Colon (tissue), 2 donors: Measurements from ENCODE around the gene LTBP1.

Experiments
- FAIRE-seq: peaks from 2 replicates; lab custom pipeline; 2012; peaks lifted over from hg19 to GRCh38; lab: Jason Lieb, UNC
- donor health status: control.
- donor health status: control.

Gene LTBP1

GRCh38 chr2:33202641-33203522 is 256.1 kb downstream of the LTBP1 start:
- no peak for FAIRE-seq

DNA sequence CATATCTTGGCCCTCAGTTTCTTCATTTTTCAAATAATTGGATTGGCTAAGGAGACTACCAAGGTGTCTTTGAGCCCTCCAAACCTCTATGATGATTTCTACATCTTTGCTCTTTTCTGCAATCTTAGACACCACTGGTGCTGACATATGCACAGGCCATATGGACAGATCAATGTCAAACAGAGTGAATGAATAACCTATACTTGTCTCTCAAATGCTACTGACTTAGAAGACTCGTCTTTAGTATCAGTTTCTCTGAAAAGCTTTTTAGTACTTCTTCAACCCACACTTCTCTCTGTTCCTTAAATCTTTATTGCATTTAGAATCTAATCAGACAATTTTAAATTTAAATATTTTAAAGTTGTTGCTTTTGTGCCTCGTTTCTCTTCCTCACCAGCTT is 258.2 kb downstream of the LTBP1 start:
- no peak for FAIRE-seq

- FAIRE-seq: no peak
These were observed 259.1 kb downstream of the LTBP1 start for GRCh38 chr2:33205693-33206434.

DNA sequence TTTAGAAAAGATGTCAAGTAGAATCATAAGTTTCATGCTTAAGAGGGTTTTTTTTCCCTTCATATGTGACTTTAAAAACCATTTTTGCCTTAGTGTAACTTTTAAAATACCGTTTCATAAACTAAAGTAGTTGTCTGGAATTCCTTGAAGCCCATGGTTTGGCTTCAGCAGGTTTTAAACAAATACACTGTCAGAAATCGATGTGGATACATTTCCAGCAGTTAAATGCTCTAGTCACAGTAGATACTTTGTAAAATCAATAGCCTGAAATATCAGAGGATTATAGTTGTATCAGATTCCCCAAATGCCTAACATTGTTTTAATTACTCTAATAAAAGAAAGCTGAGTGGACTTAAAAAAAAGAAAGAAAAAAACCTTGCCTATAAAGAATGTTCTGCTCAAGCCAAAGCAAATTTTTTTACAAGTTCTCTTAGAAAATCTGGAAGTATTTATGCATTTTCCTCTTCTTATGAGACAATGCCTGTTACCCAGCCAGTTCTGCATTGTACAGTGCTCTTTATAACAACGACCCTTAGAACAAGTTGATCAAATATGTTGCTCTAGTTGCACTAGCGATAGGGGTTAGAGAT is 260.5 kb downstream of the LTBP1 start:
- FAIRE-seq: no peak

DNA sequence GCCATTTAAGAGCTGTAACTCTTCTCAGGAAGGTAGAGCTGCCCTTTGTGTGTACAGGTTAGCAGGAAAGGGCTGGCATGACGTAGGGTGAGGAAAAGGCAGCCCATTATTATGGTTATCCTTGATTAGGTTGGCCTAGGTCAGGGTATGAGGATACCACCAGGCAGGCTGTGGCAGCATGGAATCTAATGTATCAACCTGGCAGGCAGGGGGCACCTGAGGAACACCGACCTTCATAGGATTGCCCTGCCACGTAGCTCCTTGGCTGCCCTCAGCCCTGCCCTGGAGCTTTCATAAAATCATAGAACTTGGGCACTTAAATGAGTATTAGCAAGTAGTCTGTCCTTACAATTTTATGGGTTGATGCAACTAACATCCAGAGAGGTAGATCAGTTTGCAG is 261.6 kb downstream of the LTBP1 start:
- FAIRE-seq: no peak

GRCh38 chr2:33209976-33210375 is 263.2 kb downstream of the LTBP1 start:
- FAIRE-seq: no peak

DNA sequence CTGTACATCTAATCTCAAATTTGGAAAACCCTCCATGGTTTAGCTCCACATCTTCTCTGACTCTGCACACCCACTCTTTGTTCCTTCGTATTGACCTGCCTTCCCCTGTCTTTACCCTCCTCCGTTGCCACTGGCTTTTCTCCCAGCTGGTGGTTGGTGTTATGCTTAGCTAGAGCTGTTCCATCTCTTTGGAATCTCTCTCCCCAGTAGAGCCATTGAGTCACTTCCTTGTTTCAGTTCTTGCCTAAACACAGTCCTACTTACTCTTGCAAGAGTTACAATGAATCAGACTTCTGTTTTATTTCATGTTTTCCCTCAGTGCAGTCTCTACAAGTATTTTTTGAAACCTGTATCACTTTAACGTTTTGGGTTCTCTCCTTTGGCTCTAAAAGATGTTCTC is 263.9 kb downstream of the LTBP1 start:
- no peak for FAIRE-seq

GRCh38 chr2:33212151-33212550 is 265.4 kb downstream of the LTBP1 start:
- FAIRE-seq: no peak

- no peak for FAIRE-seq
These were observed 266.5 kb downstream of the LTBP1 start for GRCh38 chr2:33213244-33213643.

DNA sequence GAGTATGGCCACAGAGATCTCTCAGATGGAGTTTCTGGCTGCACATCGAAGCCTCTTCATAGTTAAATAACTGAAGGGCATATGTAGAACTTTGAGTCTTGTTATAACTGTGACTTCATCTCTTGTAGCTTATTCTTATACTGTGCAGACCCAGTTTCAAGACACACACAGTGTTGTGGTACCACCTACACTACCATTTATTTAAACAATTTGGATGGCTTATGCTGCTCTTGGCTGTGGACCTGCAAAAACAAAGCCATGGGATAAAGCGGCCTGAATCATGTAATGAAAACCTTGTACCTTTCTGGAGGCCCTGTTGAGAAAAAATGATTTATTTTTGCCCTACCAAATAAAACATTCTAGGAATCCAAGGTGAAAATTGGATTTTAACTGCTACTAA is 266.9 kb downstream of the LTBP1 start:
- FAIRE-seq: no peak

DNA sequence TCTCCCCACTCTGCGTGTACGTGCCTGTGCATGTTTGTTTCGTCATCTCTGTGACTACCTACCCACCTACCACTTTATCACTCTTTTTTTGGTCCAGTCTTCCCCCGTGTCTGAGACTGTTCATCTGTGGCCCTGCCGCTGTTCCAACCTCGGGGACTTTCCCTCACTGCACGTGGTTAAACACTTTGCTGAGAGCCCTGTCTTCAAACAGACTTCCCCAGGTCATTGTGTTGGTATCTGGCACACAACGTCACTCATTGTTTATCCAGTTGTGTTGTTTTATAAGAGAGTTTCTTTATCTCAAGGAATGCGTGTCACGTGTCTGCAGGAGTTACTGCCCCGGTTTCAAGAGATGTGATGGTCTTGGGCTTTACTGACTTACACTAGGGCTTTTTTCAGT is 267.7 kb downstream of the LTBP1 start:
- FAIRE-seq: no peak

DNA sequence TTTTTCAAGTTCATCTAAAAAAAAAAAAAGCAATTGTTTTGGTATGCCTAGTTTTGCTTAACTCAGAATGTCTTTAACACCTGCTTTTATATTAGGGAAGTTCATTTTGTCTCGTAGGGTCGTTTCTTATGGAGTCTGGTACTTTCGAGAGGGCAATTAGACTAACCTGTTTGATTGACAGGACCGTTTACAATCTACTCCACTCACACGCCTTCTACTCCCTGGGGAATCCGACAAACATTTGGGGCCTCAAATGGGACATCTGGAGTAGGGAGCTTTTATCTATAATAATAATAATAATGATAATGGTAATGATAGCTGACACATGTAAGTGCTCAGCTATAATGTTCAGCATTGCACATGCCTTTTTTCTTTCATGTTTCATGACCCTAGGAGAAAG is 268.1 kb downstream of the LTBP1 start:
- no peak for FAIRE-seq

DNA sequence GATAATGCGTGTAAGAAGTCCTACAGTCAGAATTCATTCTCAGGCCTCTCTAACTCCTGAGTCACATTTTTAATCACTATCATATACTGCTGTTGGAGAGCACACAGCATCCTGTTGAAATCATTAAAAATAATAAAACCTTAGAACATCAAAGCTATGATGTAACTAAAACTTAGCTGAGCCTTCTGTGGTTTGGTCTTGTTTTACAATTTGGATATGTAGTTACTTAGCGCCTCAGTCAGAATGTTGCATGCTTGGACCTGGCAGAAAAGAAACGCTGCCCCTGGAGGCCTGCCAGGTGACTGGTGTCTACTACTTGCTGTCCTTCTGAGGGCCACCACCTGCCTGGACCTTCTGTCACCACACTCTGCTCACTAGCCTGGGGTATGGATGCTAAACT is 268.5 kb downstream of the LTBP1 start:
- no peak for FAIRE-seq

DNA sequence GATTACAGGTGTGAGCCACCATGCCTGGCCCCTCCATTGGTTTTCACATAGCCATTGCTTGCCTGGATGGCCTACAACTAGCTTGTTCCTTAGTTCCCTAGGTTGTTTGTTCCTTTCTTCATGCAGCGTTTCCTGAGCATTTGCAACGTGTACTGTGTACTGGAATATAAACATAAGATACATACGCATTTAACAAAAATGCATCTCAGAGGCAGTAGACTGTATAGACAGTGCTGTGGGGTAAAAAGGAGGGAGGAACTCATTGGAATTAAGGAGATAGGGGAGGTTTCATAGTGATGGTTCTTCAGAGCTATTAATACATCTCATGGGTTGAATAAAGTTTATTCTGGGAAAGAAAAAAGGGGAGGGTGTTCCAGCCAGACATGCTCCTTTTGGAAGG is 269.2 kb downstream of the LTBP1 start:
- FAIRE-seq: no peak

- FAIRE-seq: no peak
These were observed 269.9 kb downstream of the LTBP1 start for GRCh38 chr2:33216508-33217182.

DNA sequence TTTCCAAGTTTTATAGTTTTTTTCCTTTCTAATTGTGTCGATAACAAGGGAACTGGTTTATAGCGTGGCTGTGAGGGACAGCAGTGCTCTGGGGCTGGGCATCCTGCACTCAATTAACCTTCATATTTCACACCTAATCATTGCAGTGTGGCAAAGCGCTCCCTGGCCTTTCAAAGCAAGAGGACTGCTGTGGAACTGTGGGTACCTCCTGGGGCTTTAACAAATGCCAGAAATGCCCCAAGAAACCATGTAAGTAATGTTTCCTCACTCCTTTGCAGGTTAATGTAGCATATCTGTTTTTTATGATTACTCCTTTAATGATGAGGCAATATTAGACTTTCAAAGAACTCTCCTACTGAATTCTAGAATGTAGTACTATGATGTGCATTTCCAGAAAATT is 270.7 kb downstream of the LTBP1 start:
- FAIRE-seq: no peak

DNA sequence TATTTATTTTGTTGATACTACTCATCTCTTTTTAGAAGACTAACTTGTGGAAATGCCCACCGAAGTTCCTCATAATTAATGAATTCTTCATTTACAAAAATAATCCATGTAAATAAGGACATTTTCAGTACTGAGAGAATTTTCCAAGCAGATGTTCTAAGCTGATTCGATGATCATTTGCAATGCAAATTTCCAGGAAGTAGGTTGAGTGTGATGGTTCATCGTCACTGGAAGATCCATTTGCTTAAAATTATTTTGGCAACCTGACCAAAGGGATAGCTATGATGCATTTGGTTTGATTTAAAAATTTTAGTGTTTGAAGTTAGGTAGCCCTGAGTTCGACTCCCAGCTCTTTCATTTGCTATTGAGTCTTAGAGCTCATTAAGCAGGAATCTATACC is 272.4 kb downstream of the LTBP1 start:
- FAIRE-seq: no peak

GRCh38 chr2:33219850-33220275 is 273.1 kb downstream of the LTBP1 start:
- no peak for FAIRE-seq

- no peak for FAIRE-seq
These were observed 273.8 kb downstream of the LTBP1 start for GRCh38 chr2:33220533-33220932.

- FAIRE-seq: no peak
These were observed 274.5 kb downstream of the LTBP1 start for GRCh38 chr2:33221046-33221784.

DNA sequence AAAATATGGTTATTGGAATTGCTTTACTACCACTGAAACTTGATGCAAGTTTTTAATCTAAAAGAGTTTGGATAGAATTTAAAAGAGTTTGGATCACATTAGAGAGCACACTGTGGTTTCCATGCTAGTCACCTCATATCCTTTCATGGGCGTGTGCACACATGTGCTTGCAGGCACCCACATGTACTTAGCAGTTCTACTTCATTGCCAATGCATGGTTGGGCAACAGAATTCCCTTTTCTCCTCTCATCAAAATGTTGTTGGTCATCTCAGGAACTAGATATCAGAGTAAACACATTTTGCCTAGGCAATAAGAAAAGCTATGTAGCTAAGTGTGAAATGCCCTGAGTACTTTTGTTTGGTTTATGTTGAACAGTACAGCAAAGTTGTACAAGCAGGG is 275.6 kb downstream of the LTBP1 start:
- no peak for FAIRE-seq

- no peak for FAIRE-seq
These were observed 277.1 kb downstream of the LTBP1 start for GRCh38 chr2:33223856-33224255.
